Measurements from ENCODE around the gene AIDA.

GRCh38 chr1:222751255-222751654 is 39.0 kb upstream of the AIDA start:
- TF ChIP-seq ZNF138 (tag by site-specific recombination; IDR thresholded peaks at IDR 0.05; ENCODE audit: borderline replicate concordance) (no peak), ZNF311 (tag by site-specific recombination; IDR thresholded peaks at IDR 0.05; ENCODE audit: borderline replicate concordance) (no peak), RBAK (tag by site-specific recombination; IDR thresholded peaks at IDR 0.05) (no peak), CTCF (tag by site-specific recombination; IDR thresholded peaks at IDR 0.05) (no peak), EGR2 (tag by site-specific recombination; IDR thresholded peaks at IDR 0.05; ENCODE audit: low read depth) (no peak), ZBTB1 (tag by site-specific recombination; IDR thresholded peaks at IDR 0.05) (no peak), ZNF426 (tag by site-specific recombination; IDR thresholded peaks at IDR 0.05) (no peak), ZNF112 (tag by site-specific recombination; IDR thresholded peaks at IDR 0.05) (no peak), ZNF274 (IDR thresholded peaks at IDR 0.05; ENCODE audit: low read length) (no peak), ZNF274 (tag by site-specific recombination; IDR thresholded peaks at IDR 0.05; ENCODE audit: borderline replicate concordance) (no peak), KLF9 (tag by site-specific recombination; IDR thresholded peaks at IDR 0.05; ENCODE audit: low read depth) (no peak), ZNF621 (tag by site-specific recombination; IDR thresholded peaks at IDR 0.05) (no peak)
- TF ChIP-seq, protein P1, sequence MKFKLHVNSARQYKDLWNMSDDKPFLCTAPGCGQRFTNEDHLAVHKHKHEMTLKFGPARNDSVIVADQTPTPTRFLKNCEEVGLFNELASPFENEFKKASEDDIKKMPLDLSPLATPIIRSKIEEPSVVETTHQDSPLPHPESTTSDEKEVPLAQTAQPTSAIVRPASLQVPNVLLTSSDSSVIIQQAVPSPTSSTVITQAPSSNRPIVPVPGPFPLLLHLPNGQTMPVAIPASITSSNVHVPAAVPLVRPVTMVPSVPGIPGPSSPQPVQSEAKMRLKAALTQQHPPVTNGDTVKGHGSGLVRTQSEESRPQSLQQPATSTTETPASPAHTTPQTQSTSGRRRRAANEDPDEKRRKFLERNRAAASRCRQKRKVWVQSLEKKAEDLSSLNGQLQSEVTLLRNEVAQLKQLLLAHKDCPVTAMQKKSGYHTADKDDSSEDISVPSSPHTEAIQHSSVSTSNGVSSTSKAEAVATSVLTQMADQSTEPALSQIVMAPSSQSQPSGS (tag by site-specific recombination; IDR thresholded peaks at IDR 0.05; ENCODE audit: low read depth) = no peak
- TF ChIP-seq, protein P2, sequence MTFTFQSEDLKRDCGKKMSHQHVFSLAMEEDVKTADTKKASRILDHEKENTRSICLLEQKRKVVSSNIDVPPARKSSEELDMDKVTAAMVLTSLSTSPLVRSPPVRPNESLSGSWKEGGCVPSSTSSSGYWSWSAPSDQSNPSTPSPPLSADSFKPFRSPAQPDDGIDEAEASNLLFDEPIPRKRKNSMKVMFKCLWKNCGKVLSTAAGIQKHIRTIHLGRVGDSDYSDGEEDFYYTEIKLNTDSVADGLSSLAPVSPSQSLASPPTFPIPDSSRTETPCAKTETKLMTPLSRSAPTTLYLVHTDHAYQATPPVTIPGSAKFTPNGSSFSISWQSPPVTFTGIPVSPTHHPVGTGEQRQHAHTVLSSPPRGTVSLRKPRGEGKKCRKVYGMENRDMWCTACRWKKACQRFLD (tag by site-specific recombination; IDR thresholded peaks at IDR 0.05) = no peak
- TF ChIP-seq, protein P3, sequence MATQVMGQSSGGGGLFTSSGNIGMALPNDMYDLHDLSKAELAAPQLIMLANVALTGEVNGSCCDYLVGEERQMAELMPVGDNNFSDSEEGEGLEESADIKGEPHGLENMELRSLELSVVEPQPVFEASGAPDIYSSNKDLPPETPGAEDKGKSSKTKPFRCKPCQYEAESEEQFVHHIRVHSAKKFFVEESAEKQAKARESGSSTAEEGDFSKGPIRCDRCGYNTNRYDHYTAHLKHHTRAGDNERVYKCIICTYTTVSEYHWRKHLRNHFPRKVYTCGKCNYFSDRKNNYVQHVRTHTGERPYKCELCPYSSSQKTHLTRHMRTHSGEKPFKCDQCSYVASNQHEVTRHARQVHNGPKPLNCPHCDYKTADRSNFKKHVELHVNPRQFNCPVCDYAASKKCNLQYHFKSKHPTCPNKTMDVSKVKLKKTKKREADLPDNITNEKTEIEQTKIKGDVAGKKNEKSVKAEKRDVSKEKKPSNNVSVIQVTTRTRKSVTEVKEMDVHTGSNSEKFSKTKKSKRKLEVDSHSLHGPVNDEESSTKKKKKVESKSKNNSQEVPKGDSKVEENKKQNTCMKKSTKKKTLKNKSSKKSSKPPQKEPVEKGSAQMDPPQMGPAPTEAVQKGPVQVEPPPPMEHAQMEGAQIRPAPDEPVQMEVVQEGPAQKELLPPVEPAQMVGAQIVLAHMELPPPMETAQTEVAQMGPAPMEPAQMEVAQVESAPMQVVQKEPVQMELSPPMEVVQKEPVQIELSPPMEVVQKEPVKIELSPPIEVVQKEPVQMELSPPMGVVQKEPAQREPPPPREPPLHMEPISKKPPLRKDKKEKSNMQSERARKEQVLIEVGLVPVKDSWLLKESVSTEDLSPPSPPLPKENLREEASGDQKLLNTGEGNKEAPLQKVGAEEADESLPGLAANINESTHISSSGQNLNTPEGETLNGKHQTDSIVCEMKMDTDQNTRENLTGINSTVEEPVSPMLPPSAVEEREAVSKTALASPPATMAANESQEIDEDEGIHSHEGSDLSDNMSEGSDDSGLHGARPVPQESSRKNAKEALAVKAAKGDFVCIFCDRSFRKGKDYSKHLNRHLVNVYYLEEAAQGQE (tag by site-specific recombination; IDR thresholded peaks at IDR 0.05) = no peak
